ENCODE measurements around the gene IL1RAPL1.

Gene IL1RAPL1

DNA sequence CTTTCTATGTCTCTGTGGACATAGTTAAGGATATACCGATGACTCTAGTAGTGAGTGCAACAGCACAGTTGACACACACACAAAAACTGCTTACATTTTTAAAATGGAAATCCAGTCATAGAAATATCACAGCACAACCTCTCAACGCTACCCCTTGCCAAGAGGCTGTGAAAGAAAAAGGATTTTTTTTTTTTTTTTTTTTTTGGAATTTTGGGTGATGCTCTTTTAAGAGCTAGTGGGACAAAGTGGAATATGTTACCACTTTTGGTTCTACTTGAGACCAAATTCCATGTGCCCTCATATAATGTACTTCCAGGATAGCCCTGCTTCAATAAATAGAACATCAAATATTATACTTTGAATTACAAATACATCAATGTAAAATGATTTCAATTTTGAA lies 1247.1 kb downstream of the IL1RAPL1 start:
- DNase-seq: no peak

DNA sequence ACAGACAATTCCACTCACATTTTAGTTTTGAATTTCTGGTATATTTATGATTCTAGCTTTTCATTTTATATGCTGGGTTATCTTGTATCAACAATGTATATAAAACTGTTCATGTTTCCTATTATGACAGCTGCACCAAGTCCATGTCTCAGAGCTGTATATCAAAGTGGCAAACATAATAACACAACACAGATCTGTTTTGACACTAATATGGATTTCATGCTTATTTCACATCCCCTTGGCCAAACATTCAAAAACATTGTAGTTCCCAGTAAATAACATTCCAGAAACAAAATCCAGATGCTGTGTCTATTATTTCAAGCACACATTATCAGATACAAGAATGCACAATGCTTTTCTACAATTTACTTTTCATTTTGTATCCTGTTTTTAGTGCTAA lies 1247.5 kb downstream of the IL1RAPL1 start:
- no peak for DNase-seq

DNA sequence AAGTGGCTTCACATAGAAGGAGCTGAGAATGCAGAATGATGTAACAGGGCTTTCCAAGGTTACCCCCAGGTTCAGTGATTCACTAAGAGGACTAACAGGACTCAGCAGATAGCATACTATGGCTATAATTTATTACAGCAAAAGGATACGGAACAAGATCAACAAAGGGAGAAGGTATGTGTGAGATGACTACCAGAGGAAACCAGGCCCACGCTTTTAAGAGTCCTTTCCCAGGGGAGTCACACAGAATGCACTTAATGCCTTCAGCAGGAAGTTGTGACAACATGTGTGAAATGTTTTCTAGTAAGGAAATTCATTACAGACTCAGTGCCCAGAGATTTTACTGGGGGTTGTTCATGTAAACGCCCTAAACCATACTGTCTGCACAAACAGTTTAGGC lies 1254.5 kb downstream of the IL1RAPL1 start:
- DNase-seq: no peak

DNA sequence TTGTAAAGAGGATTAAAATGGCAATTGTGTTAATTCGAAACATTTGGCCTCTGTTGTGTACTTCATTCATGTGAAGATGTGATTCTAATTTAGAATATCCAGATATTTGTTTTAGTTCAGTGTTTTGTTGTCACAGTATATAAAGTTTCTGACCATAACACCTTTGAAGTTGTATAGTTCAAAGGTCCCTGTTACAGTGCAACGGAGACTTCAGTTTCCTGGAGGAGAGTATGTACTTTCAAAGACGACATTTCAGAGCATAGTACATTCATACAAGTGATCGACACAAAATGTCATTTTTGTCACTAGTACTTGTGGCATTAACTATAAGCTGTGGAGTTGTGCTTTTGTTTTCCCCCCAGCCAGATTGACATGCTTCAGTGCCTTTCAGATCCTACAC lies 1255.3 kb downstream of the IL1RAPL1 start:
- DNase-seq: no peak

DNA sequence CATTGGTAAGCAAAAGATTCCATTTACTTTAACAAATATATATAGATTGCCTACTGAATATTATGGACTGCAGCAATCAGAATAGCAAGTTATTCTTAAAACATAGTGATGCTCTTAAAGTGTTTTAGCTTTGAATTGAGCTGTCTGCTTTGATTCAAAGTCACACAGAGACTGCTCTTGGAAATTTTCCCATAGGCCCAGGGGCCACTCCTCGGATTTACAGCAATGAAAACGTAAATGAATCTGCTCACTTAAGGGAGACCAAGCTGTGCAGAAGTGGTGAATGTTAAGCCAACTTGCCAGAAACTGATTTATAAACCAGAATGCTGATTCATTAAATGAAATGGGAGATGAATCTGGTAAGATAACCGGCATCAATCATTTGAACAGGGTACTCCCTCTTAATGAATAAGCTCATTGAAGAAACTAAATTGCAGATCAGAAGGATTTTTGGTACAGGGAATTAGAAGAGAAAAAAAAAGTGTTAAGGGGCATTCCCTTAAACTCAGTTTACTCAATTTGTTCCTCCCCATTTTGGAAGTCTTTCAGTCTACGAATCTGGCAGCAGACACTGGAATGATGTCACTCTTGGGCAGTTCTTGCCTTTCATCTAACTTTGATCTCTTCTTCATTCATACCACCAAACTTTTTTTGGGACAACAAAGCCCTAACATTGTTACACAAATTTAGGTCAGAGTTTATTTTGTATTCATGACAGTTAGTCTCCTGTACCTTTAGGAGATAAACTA lies 1264.8 kb downstream of the IL1RAPL1 start:
- DNase-seq: no peak

DNA sequence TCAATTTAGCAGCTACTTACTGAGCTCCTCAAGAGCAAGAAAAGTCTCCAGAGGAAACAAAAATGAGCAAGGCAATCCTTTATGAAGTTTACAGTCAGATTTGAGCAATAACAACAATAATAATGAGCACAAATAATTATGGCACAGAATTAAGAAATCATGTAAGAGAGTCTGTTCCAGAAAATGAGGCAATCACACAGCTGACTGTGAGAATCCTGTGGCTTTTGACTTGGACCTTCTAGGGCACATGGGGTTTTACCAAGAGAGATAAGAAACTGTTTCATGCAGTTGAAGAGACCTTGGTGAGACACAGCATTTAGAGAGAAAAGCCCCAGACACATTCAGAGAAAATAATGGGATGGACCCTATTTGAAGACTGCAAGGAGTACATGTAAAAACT lies 1265.5 kb downstream of the IL1RAPL1 start:
- DNase-seq: no peak

DNA sequence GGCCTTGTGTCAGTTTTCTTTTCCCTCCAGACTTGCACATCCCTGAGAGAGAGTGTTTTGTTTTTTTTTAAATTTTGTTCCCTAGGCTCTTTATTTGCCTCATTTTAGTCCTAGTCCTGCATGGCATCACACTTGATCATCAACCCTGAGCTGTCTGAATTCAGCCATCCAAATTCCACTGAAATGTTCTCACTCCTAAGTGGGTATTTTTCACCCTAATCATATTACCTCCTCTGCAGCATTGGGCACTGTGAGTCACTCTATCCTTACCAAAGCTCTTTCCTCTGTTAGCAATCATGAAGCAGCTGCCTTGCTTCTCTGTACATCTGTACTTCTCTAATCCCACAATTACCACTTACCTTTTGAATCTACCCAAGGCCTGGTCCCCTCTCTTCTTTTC lies 1271.5 kb downstream of the IL1RAPL1 start:
- DNase-seq: no peak

DNA sequence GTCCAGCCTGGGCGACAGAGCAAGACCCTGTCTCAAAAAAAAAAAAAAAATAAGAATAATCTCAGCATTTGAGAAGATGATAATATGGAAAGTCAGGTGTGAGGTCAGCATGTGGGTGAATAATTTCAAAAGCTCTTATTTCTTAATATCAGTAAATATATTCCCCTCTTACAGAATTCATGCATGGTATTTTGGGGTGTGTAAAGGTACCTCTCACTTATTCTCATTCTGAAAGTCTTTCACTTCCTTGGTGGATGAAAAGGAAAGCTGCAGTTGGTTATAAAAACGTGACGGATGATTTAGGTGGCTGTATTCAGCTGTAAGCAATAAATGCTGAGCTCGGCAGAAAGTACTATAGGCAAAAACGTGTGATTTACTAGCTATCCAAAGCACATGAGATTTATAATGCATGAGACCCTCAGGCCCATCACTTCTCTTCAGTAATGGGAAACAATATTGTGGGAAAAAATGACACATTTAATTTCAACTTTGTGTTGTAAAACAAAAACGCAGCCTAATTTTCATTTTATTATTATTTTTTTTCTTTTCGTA lies 1275.0 kb downstream of the IL1RAPL1 start:
- DNase-seq: no peak

DNA sequence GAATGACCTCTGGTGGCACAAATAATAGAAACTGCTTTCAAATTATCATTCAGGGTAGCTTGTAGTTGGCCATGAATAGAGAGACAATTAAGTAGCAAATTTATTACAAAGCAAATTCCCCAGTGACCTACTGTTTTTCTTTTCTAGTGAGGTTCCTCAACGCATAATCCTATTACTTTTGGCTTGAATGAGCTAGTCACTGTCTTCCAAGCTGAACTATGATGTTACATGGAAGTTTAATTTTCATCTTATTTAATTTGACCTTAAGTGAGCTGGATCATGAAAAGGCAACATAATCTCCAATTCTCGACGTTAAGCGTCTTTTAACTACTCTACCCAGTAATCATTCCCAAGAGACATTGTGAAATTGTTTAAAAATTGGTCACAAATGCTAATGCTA lies 1280.7 kb downstream of the IL1RAPL1 start:
- DNase-seq: no peak

DNA sequence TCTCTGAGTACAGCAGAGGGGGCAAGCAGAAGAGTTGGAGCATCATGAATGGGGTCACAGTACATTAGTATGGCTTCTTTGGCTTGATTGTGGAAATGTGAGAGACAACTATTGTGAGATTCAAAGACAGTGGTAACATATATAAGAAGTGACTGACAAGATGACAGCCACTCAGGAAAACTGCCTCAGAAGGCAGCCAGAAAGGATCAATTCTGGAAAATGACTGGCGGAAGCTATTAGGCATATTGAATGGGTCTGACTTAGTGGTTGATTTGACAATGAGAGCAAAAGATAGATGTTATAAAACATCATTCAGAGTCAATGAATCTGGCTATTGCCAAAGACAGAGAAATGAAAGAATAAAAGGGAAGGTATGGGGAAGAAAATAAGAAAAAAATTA lies 1282.6 kb downstream of the IL1RAPL1 start:
- DNase-seq: no peak

DNA sequence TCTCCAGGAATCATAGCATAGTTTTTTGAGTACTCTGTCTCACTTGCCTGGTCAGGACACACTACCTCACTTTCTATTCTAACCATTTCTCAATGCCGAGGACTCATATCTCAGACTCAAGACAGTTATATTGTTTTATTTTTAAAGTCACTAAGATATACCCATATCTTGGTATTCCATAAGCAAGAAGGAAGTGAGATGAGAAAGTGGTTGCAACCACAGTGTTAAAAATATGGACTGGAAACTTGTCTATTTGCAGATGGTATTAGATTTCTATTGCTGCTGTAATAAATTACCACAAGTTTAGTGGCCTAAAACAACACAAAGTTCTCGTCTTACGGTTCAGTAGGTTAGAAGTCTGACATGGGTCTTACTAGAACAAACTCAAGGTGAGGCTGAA lies 1283.4 kb downstream of the IL1RAPL1 start:
- DNase-seq: no peak

DNA sequence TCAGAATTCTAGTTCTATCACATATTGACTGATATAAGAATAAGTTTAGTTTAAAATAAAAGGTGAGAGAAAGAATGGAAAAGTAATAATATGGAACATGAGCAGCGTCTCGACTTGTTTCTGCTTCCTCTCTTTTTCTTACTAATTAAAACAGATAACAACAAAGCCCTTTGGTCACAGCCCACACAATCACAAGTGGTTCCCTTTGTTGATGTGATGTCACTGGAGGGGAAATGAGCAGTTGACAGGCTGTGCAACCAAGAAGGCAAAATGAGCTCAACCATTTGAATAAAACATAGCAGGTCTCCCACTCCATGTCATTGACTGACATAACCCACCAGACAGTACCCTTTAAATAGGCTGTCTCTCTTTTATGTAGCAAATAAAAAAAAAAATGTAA lies 1285.6 kb downstream of the IL1RAPL1 start:
- no peak for DNase-seq

DNA sequence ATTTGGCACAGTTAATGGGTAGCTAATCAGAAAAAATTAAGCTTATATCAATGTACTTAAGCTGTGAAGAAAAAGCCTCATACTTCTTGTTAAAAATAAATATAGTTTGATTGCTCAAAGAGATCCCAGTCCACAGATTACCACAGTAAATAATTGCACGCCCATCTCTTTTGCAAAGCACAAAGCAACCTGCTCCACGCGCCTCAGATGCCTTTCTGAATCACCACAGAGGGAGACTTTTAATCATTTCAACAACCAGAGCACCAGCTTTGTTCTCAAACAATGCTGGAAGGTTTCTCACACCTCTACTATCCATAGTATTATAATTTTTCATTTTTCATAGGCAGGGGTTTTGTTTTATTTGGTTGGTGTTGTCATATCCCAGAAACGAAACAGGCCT lies 1289.5 kb downstream of the IL1RAPL1 start:
- DNase-seq: no peak

DNA sequence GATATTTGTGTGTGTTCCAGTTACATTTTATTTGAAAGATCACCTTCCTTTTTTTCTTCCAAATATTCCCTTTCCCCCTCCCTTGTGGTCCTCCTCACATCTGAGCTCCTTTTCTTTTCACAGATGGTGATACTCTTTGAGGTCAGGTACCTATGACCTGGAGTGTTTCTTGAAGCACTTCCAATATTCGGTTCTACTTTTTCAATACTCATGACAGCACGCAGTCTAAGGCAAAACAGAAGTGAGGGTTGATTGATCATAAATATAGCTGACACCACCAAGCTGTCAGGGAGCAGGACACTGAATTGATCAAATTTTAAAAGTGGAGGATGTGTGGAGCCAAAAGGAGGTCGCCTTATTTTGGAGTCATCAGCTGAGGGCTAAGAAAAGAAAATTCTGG lies 1293.7 kb downstream of the IL1RAPL1 start:
- DNase-seq: no peak

DNA sequence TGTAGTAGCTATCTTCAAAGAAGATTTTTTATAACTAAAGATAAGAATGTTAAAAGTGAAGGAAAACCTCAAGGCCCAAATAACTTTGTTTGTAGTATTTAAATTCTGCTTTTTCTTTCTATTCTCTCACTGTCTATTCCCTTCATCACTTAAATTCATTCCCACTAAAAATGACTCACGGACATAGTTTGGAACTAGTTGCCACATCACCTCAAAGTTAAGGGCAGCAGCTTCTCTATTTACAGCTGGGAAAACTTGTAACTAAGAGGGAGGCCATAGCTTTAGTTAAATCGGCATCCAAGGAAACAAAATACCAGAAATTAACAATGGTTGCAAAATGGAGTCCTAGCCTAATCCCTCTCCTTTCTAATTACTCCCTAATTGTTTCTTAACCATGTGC lies 1302.8 kb downstream of the IL1RAPL1 start:
- DNase-seq: no peak

DNA sequence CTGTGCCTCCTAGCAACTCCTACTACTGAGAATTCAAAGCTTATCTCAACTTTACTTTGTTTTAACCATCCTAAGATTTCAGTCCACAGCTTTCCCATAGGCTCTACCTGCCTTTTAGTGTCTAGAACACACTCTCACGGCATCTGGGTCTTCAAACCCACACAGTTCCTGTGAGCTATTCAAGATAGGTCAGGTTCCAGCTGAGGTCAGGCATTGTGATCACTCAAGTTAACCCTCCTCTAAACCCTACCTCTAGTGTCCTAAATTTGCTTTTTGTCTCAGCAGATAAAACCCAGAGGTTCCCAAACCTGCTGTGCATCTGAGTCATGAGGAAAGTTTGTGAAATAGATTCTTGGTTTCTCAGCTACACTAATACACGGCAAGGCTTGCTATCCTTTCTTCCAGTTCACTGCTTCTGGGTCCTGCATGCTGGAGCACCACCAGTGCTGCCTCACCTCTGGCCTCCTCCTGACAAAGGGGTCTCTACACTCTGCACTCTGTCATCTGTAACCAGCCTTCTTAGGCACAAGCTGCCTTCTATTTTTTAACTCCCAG lies 1303.5 kb downstream of the IL1RAPL1 start:
- DNase-seq: no peak

DNA sequence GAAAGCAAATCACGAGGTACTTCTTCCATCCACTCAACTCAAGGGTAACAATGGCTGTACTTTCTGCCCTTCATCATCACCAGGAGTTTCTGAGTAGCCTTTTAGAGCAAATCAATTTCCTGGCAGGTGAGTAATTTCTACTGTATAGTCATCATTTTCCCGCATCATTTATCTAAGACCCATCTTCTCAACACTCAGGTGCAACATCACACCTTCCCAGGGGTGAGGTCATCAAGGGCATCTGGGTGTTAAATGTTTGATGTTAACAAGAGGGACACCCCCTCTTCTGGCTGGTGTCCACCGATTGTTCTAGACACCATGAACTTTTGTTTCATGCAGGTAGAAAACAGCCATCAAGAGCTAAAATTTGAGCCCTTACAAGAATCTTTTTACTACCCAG lies 1314.8 kb downstream of the IL1RAPL1 start:
- no peak for DNase-seq

DNA sequence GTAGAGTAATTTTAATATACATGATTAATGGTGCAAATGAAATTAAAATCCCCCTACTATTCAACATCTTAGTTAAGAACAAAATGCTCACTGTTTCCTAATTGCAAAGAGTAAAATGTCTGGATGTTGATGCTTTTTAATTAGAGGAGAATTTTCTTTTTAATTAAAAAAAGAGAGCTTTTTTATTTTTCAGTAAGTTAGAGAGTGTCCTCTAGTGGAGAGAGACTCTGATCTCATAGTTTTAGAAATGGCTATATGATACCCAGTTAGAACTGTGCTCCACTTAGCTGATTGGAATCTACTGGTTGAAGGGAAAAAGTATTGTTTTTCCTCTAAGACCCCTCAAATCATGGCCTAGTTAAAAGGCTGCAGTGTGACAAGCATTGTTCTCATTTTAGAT lies 1316.1 kb downstream of the IL1RAPL1 start:
- DNase-seq: no peak

DNA sequence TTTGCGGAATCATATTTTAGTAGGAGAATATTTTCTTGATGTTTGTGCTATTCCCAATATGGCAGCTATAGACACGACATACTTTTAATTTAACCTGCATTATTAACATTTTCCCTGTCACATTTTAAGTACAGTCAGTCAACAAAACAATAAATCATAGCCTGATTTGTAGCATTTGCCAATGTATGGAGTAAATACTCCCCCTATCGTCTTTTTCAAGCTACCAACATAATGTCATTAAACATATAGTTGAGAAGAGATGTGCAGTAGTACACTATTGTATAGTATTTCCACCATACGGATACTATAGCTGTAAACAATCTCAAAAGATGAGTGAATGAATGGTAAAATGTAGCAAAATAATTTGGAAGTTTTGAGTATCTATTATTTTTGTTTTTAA lies 1324.4 kb downstream of the IL1RAPL1 start:
- DNase-seq: no peak

DNA sequence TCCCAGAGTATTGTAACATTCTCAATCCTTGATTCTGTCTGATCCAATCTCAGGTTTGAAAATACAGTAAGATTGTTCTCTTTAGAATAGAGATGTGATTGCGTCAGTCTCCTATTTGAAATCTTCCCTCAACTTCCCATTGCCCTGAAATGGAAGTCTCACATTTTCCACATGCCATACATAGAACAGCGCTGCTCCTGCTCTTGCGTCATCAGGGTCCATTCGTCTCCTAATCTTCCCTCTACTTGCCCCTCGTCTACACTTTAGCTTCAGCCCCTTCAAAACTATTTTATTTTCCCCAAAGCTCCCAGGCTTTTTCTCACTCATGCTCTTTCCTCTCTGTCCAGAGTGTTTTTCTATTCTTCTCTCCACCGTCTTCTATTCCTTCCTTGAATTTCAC lies 1326.4 kb downstream of the IL1RAPL1 start:
- DNase-seq: no peak

DNA sequence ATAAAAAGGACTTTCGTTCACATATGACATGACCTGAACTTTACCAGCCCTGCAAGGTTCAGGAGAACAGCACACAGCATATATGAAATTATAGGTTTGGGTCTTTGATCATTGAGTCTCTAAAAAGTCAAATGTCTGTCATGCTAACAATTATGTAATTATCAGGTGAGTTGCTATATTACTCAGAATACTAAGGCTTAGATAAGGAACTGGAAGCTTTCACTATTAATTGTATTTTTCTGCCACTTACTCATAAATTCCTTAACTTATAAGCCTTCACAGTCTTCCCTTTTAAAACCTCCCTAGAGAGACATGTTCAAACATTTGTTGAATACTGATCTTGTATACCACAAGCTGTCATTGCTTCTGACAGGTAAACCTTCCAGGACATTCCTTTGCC lies 1335.4 kb downstream of the IL1RAPL1 start:
- no peak for DNase-seq

DNA sequence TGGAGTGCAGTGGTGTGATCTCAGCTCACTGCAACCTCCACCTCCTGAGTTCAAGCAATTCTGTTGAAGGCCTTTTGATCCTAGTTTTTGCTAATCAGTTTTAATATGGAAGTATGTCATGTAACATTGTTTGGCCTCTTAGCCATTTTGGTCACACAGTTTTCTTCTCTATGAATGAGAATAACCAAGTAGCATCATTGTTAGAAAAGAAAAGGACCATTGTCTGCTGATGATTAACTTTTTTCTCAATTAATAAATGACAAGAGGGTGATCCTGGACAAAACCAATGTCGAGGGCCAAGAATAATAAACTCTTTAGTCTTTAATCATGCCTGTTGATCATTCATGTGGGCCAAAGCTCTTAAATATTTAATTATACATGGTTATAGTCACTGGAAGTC lies 1338.8 kb downstream of the IL1RAPL1 start:
- no peak for DNase-seq

DNA sequence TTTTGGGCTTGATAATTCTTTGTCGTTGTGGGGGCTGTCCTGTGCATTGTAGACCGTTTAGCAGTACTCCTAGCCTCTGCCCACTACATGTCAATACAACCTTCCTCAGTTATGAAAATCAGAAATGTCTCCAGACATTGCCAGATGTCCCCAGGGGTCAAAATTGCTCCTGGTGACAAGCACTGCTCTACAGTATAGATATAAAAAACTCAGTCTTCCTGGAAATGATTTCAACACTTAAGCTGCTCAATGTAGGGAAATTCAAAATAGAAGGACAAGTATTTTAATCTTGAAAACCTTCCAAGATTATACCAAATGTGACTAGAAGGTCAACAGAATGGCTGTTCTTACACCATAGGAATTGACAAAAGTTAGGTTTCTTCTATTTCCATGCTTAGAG lies 1339.4 kb downstream of the IL1RAPL1 start:
- DNase-seq: no peak

DNA sequence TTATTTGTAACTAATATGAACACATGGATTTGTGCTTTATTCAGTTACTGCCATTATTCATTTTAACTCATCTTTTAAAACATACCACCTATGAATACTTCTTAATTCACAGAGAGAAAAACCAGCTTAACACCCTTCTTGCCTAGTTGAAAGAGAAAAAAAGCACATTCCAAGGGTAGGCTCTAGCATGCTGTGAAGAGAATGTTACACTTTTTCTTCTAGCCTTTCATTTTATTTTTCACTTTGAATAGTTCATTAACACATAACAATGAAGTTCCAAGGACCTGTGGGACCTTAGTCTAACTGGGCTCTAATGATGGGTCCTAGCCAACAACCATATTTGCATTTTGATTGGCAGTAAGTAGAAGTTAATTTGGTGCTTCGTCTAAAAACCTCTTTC lies 1348.2 kb downstream of the IL1RAPL1 start:
- DNase-seq: no peak

DNA sequence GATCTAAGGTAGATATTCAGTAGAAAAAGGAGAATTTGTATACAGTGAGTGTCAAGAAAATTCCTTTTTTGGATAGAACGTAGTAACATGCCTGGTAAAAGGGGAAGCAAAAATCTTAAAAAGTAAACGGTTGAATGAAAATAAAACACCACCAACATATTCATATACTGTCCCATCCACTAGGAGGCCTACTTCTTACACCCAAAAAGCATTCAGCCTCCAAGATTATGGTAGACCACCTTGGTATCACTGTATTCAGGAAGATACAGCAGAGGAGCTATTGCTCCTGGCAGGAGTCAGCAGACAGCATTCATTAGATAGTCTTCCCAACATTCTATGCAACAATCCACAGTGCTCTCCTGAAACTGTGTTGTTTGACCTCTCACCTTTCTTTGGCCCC lies 1353.5 kb downstream of the IL1RAPL1 start:
- DNase-seq: no peak

All from NCI-H1436 treated with DMSO at 0.1 percent for 48 hours (cell line).